ENCODE results near the gene ERC1.

ERC1 gene

DNA sequence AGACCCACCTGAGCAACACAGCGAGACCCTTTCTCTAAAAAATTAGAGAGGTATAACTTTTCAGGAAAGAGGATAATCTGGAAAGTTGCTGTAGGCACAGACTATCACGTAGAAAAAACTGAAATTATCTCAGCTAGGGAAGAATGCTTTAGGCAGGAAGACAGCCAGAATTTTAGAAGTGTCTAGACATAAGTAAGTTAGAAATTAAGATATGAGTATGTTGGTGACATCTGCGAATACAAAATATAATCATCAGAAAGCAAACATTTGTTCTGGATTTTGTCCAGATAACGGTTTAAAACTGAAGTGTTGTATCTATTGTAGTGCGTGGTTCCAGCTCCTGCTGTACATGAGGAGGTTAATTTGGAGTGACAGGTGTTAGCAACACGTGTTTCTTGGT, 480.2 kb downstream of the ERC1 start:
- no peak overlapping the region for H3K4me3 ChIP-seq (ENCODE audit: low read depth, low read length)
- DNase-seq (ENCODE audit: low read depth), result no peak
- TF ChIP-seq MYC (IDR thresholded peaks at IDR 0.05; ENCODE audit: low read depth, low read length), result no peak
- TF ChIP-seq, protein P1, sequence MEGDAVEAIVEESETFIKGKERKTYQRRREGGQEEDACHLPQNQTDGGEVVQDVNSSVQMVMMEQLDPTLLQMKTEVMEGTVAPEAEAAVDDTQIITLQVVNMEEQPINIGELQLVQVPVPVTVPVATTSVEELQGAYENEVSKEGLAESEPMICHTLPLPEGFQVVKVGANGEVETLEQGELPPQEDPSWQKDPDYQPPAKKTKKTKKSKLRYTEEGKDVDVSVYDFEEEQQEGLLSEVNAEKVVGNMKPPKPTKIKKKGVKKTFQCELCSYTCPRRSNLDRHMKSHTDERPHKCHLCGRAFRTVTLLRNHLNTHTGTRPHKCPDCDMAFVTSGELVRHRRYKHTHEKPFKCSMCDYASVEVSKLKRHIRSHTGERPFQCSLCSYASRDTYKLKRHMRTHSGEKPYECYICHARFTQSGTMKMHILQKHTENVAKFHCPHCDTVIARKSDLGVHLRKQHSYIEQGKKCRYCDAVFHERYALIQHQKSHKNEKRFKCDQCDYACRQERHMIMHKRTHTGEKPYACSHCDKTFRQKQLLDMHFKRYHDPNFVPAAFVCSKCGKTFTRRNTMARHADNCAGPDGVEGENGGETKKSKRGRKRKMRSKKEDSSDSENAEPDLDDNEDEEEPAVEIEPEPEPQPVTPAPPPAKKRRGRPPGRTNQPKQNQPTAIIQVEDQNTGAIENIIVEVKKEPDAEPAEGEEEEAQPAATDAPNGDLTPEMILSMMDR (IDR thresholded peaks at IDR 0.05; ENCODE audit: low read depth, low read length), result no peak
- no peak for TF ChIP-seq MAX (IDR thresholded peaks at IDR 0.05; ENCODE audit: low read depth, low read length)
- TF ChIP-seq POLR2A (IDR thresholded peaks at IDR 0.05; ENCODE audit: extremely low read depth, insufficient read length), result no peak

GRCh38 chr12:1473418-1473817, 482.4 kb downstream of the ERC1 start:
- TF ChIP-seq MAX (IDR thresholded peaks at IDR 0.05; ENCODE audit: low read depth, low read length) (0 out of 2 replicates have a peak, but pooled peaks have one; percentile 20), POLR2A (IDR thresholded peaks at IDR 0.05; ENCODE audit: extremely low read depth, insufficient read length) (no peak), MYC (IDR thresholded peaks at IDR 0.05; ENCODE audit: low read depth, low read length) (no peak)
- TF ChIP-seq, protein P1 (IDR thresholded peaks at IDR 0.05; ENCODE audit: low read depth, low read length), result no peak
- DNase-seq (ENCODE audit: low read depth), result peak; percentile 85
- peak overlapping the region; percentile 13 for H3K4me3 ChIP-seq (ENCODE audit: low read depth, low read length)

GRCh38 chr12:1474041-1474573, 483.1 kb downstream of the ERC1 start:
- peak; percentile 86 for DNase-seq (ENCODE audit: low read depth)
- H3K4me3 ChIP-seq (ENCODE audit: low read depth, low read length), result peak overlapping the region; percentile 13
- no peak for TF ChIP-seq POLR2A (IDR thresholded peaks at IDR 0.05; ENCODE audit: extremely low read depth, insufficient read length)
- TF ChIP-seq MAX (IDR thresholded peaks at IDR 0.05; ENCODE audit: low read depth, low read length), result peak; percentile 55
- peak; percentile 69 for TF ChIP-seq MYC (IDR thresholded peaks at IDR 0.05; ENCODE audit: low read depth, low read length)
- TF ChIP-seq, protein P1 (IDR thresholded peaks at IDR 0.05; ENCODE audit: low read depth, low read length), result no peak

DNA sequence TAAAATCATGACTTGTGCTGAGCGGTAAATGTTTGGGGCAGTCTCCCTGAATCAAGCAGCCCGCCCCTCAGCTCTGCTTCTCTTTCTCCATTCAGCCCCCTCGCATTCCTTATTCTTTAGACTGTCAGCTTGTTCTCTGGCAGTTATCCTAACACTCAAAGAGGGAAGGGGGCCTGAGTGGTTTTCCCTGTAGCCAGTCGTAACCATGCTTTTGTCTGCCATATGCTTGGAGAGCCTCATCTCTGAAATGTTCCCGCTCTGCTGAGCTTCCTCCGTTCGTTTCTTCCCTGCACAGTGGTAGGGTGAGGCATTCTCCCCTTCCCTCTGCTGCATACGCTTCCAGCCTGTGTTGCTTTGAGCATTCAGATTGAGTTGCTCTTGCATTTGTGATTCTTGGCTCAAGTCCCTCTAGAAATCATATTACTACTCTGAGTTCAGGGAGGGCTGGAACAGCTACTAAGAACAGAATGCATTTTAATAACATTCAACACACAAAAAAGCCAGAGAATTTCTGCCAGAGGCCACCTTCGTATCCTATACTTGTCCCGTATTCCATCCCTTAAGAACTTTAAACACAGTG, 483.6 kb downstream of the ERC1 start:
- DNase-seq (ENCODE audit: low read depth), result no peak
- 0 out of 2 replicates have a peak, but pooled peaks have one; percentile 39 for TF ChIP-seq MAX (IDR thresholded peaks at IDR 0.05; ENCODE audit: low read depth, low read length)
- TF ChIP-seq, protein P1 (IDR thresholded peaks at IDR 0.05; ENCODE audit: low read depth, low read length), result no peak
- H3K4me3 ChIP-seq (ENCODE audit: low read depth, low read length), result no peak overlapping the region

- TF ChIP-seq MAX (IDR thresholded peaks at IDR 0.05; ENCODE audit: low read depth, low read length) (no peak), POLR2A (IDR thresholded peaks at IDR 0.05; ENCODE audit: extremely low read depth, insufficient read length) (no peak), MYC (IDR thresholded peaks at IDR 0.05; ENCODE audit: low read depth, low read length) (no peak)
- TF ChIP-seq, protein P1 (IDR thresholded peaks at IDR 0.05; ENCODE audit: low read depth, low read length), result no peak
- DNase-seq (ENCODE audit: low read depth), result no peak
- no peak overlapping the region for H3K4me3 ChIP-seq (ENCODE audit: low read depth, low read length)
Measured at GRCh38 chr12:1479645-1480044, 488.6 kb downstream of the ERC1 start.

Measured in NB4 (cell line).